Cerebellar cortex (tissue), 1 donor: ENCODE results near the gene CDH19.
"Not testable (repeated sequence)": the region's sequence is repeated elsewhere in the genome, so short reads cannot be mapped to it uniquely, and the experiment has no call there.

Experiments
- DNase-seq: peaks from one replicate; pipeline ENCODE4 v3.0.0-alpha.2; 2015; ENCODE audit warnings: low spot score

The CDH19 gene

GRCh38 chr18:66562279-66562678 lies 41.6 kb downstream of the CDH19 start:
- no peak for DNase-seq

- peak; percentile 30 for DNase-seq
Observed at GRCh38 chr18:66560094-66560493, 43.8 kb downstream of the CDH19 start.

GRCh38 chr18:66558773-66559172 lies 45.1 kb downstream of the CDH19 start:
- DNase-seq = no peak

- DNase-seq = no peak
Observed at GRCh38 chr18:66557091-66557490, 46.8 kb downstream of the CDH19 start.

- no peak for DNase-seq
Observed at GRCh38 chr18:66555585-66555984, 48.3 kb downstream of the CDH19 start.

DNA sequence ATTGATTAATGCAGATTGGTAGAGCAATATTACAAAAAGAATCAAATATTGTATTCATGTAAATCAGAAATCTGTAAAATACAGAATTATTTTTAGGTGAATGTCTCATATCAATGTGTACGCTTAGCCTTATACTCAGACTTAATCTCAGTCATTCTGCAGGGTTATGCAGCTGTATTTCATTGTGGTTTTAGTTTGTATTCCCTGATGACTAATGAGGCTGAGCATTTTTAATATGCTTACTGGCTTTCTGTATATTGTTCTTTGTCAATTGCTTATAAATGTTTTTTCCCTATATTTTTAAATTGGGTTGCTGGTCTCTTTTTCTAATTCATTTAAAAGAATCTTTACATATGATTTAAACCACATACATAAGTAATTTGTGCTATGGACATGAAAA lies 50.1 kb downstream of the CDH19 start:
- DNase-seq = no peak

GRCh38 chr18:66550366-66550765 lies 53.5 kb downstream of the CDH19 start:
- DNase-seq = no peak

DNA sequence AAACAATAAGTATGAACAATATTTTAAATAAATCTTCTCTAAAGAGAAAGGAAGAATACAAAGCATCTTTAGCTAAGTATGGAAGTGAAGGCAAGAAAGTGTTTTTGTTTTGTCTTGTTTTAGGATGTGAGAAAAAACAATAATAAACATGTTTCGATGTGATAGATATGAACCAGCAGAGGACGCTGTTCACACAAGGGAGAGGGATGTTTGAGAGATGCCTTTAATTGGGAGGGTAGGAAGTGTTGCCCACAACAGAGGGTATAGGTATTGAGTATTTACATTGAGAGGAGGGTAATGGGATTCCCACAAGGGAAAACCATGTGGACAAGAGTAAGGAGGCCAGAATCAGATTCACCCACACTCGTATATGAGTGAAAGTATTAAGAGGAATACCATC lies 55.1 kb downstream of the CDH19 start:
- DNase-seq = no peak

GRCh38 chr18:66534110-66534509 lies 69.8 kb downstream of the CDH19 start:
- no peak for DNase-seq

DNA sequence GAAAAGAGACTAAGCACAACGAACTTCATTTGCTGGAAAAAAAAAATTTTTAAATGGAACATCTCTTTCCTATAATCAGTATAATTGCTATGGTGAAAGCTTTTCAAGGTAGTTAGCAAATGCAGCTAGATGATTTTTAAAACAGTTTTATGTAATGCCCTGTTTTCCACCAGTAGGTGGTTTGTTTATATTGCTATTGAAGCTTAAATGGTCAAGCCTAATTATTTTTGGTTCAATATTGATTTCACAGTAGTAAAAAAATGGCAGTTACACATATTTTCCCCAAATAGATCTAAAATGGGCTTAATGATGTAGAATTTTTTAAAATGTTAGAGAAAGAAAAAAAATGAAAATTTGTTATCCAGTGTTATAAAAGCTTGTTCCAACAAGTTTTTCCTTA lies 70.2 kb downstream of the CDH19 start:
- DNase-seq = no peak

DNA sequence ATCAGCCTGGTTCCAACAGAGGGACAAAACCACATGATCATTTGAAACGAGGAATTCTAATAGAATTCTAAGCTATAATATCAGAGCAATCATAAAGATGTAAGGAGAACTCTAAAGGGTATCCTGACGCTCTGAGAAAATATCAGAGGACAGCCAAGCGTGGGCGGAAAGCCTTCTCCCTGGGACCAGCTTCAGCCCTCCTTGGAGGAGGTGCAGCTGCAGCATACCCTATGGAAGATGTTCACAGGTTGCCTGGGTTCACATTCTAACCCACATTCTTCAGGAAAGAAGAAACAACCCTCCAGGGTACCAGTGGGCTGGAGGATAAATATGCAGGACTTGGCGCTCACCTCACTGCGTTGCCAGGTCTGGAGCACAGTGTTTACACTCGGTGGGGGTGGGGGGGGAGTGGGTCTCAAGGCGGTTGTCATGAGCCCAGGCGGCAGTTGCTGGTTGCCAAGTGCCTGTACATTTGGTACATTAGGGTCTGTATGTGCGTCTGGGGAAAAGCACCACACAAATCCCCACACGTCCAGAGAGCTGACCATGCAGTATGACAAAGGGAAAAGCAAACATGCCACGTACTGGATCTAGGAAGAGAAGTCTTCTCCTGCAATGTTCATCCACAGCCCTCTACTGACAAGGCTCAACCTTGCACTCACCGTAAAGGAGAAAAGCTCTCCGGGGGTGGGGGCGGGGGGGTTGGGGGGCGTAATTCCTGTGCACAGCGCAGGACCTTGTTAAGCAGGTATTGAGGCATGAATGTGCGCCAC lies 80.5 kb downstream of the CDH19 start:
- no peak for DNase-seq

DNA sequence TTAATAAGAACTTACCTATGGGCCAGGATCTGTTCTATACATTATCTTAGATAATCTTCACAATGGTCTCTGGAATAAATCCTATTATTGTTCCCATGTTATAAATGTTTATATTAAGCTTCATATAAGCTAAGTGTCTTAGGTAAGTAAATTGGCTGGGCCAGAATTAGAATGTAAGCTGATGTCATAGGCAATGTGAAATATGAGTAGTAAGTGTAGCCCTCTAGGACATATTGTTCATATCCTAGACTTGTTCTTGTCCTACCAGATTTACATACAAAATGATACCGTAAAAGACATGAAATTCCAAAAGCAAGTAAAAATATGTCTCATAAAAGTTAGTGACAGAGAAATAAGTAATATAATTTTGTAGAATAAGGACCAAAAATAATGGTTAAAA lies 89.9 kb downstream of the CDH19 start:
- no peak for DNase-seq

- DNase-seq = no peak
Observed at GRCh38 chr18:66511792-66512191, 92.1 kb downstream of the CDH19 start.

DNA sequence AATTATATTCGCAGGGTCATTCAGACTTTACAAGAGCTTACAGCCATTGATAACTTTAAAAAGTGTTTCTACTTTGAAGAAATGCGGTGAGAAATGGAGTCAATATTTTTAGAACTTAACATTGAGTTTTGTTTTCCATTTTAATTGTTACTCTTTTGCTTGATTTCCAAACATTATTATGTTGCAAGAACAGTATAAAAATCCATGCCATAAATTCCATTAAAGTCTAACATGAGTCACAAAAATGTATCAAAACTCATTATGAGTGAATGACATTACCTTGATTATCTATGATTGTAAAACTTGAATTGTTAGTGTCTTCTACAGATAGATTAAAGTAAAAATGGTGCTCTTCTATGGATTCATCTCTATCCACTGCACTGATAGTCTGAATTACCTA lies 92.6 kb downstream of the CDH19 start:
- no peak for DNase-seq

DNA sequence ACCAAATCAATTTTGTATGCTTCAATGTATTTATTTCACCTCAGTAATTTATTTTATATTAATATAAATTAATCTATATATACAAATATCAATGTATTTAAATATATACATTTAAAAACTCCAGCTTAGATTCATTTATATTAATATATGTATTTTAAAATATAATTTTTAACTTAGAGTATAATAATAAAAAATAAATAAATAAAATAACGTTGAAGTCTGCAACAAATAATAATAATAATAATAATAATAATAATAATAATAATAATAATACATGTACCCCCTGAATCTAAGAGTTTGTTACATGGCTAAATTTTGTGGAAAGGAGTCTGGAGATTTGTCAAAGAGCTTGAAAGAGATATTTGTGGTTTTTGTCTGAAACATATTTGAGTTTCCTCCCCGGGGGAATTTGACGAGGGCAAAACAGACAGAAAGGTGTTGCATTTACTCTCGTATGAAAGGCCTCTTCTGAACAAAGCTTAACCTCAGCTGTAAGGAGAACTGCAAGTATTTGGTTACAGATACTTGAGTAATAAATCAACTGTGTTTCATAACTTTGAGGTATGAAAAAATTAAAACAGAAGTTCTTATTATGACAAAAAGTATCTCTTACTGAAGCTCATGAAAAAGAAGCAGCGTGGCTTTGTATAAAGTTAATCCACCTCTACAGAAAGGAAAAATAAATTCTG lies 93.4 kb downstream of the CDH19 start:
- DNase-seq = no peak

GRCh38 chr18:66508937-66509336 lies 95.0 kb downstream of the CDH19 start:
- no peak for DNase-seq

- DNase-seq = no peak
Observed at GRCh38 chr18:66506178-66506577, 97.7 kb downstream of the CDH19 start.

- no peak for DNase-seq
Observed at GRCh38 chr18:66497351-66497750, 106.5 kb downstream of the CDH19 start.

DNA sequence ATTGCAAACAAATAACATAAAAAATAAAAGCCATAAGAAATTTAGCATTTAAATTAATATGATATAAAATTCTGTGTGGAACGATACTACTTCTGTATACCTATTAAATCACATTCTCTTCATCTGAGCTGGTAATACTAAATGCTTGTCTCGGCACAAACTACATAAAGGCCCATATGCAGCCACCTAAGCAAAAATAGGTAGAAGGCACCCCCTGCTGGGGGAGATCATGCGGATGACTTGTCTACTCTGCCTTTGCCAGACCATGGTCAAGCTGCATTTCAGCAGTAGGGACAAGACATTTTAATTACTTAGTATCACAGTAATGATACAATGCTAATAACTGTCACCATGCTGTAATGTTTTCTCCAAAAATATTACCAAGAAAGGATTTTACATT lies 108.0 kb downstream of the CDH19 start:
- DNase-seq = peak; percentile 74

DNA sequence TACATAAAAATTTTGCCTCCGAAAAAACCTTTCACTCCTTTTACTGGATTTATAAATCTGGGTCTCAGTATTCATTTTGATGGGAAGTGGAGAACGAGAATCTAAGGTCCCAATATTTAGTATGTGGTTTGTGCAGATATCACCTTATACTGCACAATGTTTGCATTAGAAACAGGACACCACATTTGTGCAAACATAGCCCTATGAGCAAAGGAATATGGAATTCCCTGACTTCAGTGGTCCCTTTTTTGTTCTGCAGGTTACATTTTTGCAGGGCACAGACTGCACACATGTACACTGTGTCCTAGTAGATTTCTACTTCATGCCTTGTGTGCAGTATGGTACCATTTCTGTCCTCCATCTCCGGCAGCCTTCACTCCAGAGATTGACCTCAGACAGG lies 130.0 kb downstream of the CDH19 start:
- DNase-seq = no peak

GRCh38 chr18:66466184-66466583 lies 137.7 kb downstream of the CDH19 start:
- not testable (repeated sequence) for DNase-seq

DNA sequence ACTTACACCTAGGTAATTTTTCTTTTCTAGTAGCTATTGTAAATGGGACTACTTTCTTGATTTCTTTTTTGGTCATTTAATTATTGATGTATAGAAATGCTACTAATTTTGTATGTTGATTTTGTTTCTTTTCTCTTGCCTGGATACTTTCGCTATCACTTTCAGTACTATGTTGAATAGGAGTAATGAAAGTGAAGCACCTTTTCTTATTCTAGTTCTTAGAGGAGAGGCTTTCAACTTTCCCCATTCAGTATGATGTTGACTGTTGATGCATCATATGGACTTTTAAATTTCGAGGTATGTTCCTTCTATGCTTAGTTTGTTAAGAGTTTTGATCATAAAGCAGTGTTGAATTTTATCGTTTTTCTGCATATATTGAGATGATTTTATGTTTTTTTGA lies 142.5 kb downstream of the CDH19 start:
- no peak for DNase-seq

GRCh38 chr18:66457245-66457644 lies 146.6 kb downstream of the CDH19 start:
- no peak for DNase-seq
